Subcutaneous abdominal adipose tissue (tissue), 5 donors: ENCODE measurements around the gene MLANA.

Experiments used
- H3K27ac ChIP-seq: one replicate; pipeline ENCODE4 v1.7.0; 2013; ENCODE audit warnings: low read depth, mild to moderate bottlenecking, inconsistent platforms, low read length, moderate library complexity
- H3K27me3 ChIP-seq, 5 donors: one replicate each; pipeline ENCODE4 v1.7.0; 2013; ENCODE audit warnings: low read length in 5 of 5, inconsistent platforms in 1 of 5; ENCODE audit not compliant: control insufficient read depth in 5 of 5, insufficient read depth in 4 of 5
- H3K36me3 ChIP-seq, 5 donors: one replicate each; pipeline ENCODE4 v1.7.0; 2013; ENCODE audit warnings: low read length in 5 of 5; ENCODE audit not compliant: control insufficient read depth in 5 of 5, insufficient read depth in 5 of 5
- H3K4me1 ChIP-seq, 5 donors: one replicate each; pipeline ENCODE4 v1.7.0; 2013; ENCODE audit warnings: low read length in 5 of 5, mild to moderate bottlenecking in 3 of 5, moderate library complexity in 1 of 5; ENCODE audit not compliant: control insufficient read depth in 5 of 5, insufficient read depth in 5 of 5
- H3K4me3 ChIP-seq, 5 donors: one replicate each; pipeline ENCODE4 v1.7.0; 2013; ENCODE audit warnings: low read length in 5 of 5, low read depth in 1 of 5
- H3K9ac ChIP-seq, 5 donors: one replicate each; pipeline ENCODE4 v1.7.0; 2013; ENCODE audit warnings: low read length in 5 of 5, mild to moderate bottlenecking in 4 of 5, moderate library complexity in 3 of 5
- H3K9me3 ChIP-seq, 5 donors: one replicate each; pipeline ENCODE4 v1.7.0; 2013; ENCODE audit warnings: low read length in 5 of 5; ENCODE audit not compliant: control insufficient read depth in 5 of 5
- donor health status: healthy.
- donor health status: healthy.
- donor health status: healthy.
- donor health status: healthy.
- donor health status: healthy.

The MLANA gene

DNA sequence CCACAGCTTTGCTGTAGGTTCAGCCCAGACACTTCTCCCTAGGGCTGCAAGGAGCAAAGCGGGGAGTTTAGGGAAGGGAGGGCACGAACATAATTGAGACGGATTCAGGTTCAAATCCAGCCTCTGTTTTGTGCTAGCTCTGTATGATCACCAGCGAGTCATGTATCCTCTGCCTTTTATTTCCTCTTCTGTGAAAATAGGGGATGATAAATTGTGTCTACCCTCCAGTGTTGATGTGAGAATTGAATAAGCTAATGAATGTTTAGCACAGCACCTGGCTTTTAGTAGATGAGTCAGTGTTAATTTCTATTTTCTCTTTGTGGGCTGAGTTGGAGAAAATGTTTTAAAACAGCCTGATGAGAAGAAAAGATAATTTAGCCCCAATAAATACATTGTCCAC, 6.2 kb downstream of the MLANA start:
- H3K27me3 ChIP-seq = no peaks in the 10 kb centered on the region
- H3K36me3 ChIP-seq = peaks cover 10 to 22% (median 14%) of the 10 kb centered on the region in 5 donors
- no peak overlapping the region for H3K4me3 ChIP-seq
- no peak overlapping the region for H3K9ac ChIP-seq
- H3K9me3 ChIP-seq = no peaks in the 10 kb centered on the region
- no peaks in the 10 kb centered on the region for H3K4me1 ChIP-seq
- no peak overlapping the region for H3K27ac ChIP-seq

DNA sequence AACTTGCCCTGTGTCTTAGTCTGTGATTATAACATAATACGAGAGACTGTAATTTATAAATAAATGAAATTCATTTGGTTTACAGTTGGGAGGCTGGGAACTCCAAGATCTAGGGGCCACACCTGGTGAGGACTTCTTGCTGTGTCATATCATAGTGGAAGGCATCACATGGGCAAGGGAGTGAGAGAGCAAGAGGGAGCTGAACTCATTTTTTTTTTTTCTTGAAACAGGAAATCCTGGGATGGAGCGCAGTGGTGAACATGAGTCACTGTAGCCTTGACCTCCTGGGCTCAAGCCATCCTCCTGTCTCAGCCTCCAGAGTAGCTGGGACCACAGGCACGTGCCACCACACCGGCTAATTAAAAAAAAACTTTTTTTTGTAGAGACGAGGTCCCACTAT, 7.2 kb downstream of the MLANA start:
- H3K9ac ChIP-seq = no peak overlapping the region
- H3K9me3 ChIP-seq = no peaks in the 10 kb centered on the region
- no peak overlapping the region for H3K27ac ChIP-seq
- H3K4me1 ChIP-seq = no peaks in the 10 kb centered on the region
- H3K27me3 ChIP-seq = no peaks in the 10 kb centered on the region
- peaks cover 13 to 22% (median 14%) of the 10 kb centered on the region in 5 donors for H3K36me3 ChIP-seq
- H3K4me3 ChIP-seq = no peak overlapping the region

DNA sequence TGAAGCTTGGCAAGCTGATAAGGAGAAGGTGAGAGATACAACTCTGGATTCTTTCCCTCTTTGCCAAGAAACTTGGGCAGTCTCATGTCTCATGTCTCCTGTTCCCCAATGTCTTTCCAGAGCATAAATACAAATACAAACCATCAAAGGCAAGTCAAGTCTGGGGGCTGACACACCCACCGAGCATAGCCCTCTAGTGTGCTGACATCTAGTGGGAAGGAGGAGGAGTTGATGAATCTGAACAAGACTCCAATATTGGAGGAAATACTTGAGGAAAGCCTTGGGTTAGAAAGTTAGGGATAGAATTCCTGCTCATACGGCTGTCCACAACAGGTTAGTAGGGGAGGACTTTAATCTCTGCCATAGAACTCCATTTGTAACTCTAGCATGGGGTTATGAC, 8.6 kb downstream of the MLANA start:
- H3K4me1 ChIP-seq = no peaks in the 10 kb centered on the region
- H3K36me3 ChIP-seq = peaks cover 13 to 31% (median 18%) of the 10 kb centered on the region in 5 donors
- H3K9ac ChIP-seq = no peak overlapping the region
- no peak overlapping the region for H3K4me3 ChIP-seq
- no peaks in the 10 kb centered on the region for H3K27me3 ChIP-seq
- H3K9me3 ChIP-seq = no peaks in the 10 kb centered on the region
- no peak overlapping the region for H3K27ac ChIP-seq

DNA sequence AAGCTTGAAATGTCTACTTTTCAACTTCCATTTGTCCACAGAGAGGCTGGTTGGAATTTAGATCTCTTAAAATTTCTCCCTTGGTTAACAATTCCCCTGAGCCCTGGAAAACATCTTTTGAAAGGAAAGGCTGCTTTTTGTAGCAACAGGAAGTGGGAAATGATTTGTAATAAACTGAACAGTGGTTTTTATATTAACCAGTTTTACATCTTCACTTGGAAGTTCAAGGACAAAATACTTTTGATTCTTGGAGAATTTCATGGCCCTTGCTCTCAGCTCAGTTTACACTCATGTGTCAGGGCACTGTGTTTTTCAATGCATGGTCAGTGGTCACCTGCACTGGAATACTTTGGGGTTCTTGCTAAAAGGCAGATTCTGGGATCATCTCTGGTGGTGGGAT, 9.9 kb downstream of the MLANA start:
- Histone ChIP-seq H3K36me3 (peaks cover 13 to 34% (median 18%) of the 10 kb centered on the region in 5 donors), H3K4me3 (no peak overlapping the region), H3K27me3 (no peaks in the 10 kb centered on the region), H3K9me3 (no peaks in the 10 kb centered on the region), H3K27ac (no peak overlapping the region), H3K4me1 (no peaks in the 10 kb centered on the region), H3K9ac (no peak overlapping the region)

DNA sequence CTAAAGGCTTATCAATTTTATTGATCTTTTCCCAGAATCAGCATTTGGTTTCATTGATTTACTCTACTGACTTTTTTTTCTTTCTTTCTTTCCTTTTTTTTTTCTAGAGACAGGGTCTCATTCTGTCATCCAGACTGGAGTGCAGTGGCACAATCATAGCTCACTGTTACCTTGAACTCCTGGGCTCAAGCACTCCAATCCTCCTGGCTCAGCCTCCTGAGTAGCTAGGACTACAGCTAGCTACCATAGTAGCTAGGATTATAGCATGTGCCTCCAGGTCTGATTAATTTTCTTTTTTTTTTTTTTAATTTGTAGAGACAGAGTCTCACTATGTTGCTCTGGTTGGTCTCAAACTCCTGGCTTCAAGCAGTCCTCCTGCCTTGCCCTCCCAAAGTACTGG, 11.7 kb downstream of the MLANA start:
- no peak overlapping the region for H3K27ac ChIP-seq
- no peaks in the 10 kb centered on the region for H3K27me3 ChIP-seq
- peaks cover 7 to 31% (median 14%) of the 10 kb centered on the region in 5 donors for H3K36me3 ChIP-seq
- H3K4me1 ChIP-seq = no peaks in the 10 kb centered on the region
- H3K9me3 ChIP-seq = no peaks in the 10 kb centered on the region
- H3K4me3 ChIP-seq = no peak overlapping the region
- no peak overlapping the region for H3K9ac ChIP-seq

DNA sequence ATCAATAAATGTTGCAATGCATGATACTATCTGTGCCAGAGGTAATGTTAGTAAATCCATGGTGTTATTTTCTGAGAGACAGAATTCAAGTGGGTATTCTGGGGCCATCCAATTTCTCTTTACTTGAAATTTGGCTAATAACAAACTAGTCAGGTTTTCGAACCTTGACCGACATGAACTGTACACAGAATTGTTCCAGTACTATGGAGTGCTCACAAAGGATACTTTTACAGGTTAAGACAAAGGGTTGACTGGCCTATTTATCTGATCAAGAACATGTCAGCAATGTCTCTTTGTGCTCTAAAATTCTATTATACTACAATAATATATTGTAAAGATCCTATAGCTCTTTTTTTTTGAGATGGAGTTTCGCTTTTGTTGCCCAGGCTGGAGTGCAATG, 18.2 kb downstream of the MLANA start:
- no peak overlapping the region for H3K9ac ChIP-seq
- no peaks in the 10 kb centered on the region for H3K27me3 ChIP-seq
- H3K4me1 ChIP-seq = peaks cover 0 to 9% (median 0%) of the 10 kb centered on the region in 5 donors
- H3K9me3 ChIP-seq = no peaks in the 10 kb centered on the region
- no peak overlapping the region for H3K27ac ChIP-seq
- no peak overlapping the region for H3K4me3 ChIP-seq
- H3K36me3 ChIP-seq = peaks cover 3 to 19% (median 8%) of the 10 kb centered on the region in 5 donors

DNA sequence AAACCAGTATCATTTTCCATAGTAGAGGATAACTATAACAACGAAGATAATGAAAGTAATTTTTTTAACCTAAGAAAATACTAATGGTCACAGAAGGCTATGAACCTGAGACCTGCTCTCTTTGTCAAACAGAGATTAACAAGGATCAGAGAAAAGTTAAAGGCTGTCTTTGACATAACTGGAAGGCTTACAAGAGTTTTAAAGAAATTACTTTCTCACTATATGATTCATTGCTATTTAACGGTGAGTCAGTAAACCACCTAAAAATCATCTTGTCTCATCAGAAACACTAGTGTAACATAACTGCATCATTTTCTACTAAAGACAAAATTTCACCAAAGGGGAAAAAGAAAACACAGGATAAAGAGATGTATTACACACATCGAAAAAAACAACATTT, 19.3 kb downstream of the MLANA start:
- no peak overlapping the region for H3K9ac ChIP-seq
- no peaks in the 10 kb centered on the region for H3K27me3 ChIP-seq
- no peak overlapping the region for H3K27ac ChIP-seq
- H3K9me3 ChIP-seq = no peaks in the 10 kb centered on the region
- H3K4me3 ChIP-seq = no peak overlapping the region
- peaks cover 0 to 9% (median 0%) of the 10 kb centered on the region in 5 donors for H3K4me1 ChIP-seq
- H3K36me3 ChIP-seq = peaks cover 3 to 18% (median 8%) of the 10 kb centered on the region in 5 donors

DNA sequence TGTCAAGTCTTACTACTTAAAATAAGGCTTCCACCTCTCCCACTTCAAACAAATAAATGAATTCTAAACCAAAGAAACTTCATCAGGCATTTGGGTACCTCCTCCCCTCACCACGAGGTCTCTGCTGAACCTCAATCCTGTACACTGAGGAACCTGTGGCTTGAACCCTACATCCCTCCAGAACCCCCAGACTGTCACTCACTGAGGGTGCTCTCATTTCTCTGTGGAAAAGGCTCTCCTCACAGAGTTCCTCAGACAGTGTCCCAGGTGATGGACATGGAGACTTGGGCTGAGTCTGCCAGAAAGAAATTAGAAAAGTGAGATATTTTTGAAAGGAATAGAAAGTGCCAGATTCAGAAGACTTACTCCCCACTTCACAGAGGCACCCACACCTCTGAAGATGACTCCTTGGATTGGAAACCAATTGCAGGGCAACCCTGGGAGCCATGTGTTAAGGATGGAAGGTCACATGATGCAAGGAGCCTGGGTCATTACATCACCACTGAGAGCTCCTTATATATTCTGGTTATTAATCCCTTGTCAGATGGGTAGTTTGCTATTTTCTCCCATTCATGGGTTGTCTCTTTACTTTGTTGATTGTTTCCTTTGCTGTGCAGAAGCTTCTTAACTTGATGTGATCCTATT, 19.8 kb downstream of the MLANA start:
- Histone ChIP-seq H3K4me1 (peaks cover 0 to 9% (median 0%) of the 10 kb centered on the region in 5 donors), H3K4me3 (no peak overlapping the region), H3K27me3 (no peaks in the 10 kb centered on the region), H3K9ac (no peak overlapping the region), H3K9me3 (no peaks in the 10 kb centered on the region), H3K27ac (no peak overlapping the region), H3K36me3 (peaks cover 3 to 16% (median 8%) of the 10 kb centered on the region in 5 donors)

DNA sequence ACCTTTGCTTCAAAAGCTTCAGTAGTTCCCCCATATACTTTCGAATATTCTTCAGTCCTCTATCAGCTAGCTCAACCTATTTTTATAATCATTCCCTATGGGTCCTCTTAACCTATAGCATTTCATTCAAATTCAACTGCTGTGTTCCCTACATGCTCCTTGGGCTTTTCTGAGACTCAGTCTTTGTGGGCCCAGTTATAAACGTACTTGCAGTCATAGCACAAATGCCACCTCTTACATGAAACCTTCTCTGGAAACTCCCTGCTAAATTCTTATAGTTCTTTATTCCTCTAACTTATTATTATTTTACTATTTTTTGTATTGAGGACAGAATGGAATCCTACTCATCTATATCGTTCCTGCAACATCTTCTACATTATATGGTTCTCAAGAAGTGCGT, 24.7 kb downstream of the MLANA start:
- Histone ChIP-seq H3K27me3 (no peaks in the 10 kb centered on the region), H3K4me1 (no peaks in the 10 kb centered on the region), H3K36me3 (peaks cover under 1 to 7% (median 6%) of the 10 kb centered on the region in 5 donors), H3K27ac (no peak overlapping the region), H3K9ac (no peak overlapping the region), H3K9me3 (no peaks in the 10 kb centered on the region), H3K4me3 (no peak overlapping the region)

DNA sequence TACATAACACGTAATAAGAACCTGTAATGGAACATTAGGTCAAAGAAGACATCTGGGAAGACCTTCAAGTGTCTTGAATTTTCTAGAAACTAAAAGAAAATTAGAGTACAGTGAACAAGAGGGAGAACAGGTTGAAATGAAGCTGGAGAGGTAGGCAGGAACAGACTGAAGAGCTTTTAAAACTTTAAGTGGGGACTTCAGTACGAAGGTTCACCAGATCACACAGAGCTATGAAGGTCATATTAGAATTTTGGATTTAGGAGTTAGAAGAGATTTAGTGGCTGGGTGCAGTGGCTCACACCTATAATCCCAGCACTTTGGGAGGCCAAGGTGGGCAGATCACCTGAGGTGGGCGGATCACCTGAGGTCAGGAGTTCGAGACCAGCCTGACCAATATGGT, 26.6 kb downstream of the MLANA start:
- Histone ChIP-seq H3K9ac (no peak overlapping the region), H3K9me3 (no peaks in the 10 kb centered on the region), H3K27me3 (no peaks in the 10 kb centered on the region), H3K4me3 (no peak overlapping the region), H3K27ac (no peak overlapping the region), H3K36me3 (peaks cover 19 to 25% (median 23%) of the 10 kb centered on the region in 5 donors), H3K4me1 (no peaks in the 10 kb centered on the region)
